HG02588 (cell line): Measurements from ENCODE around the gene TGM4.

ENCODE experiments used
- ATAC-seq: cut with Tn5 transposase; IDR thresholded peaks from one replicate; pipeline ENCODE4 v1.9.1; 2021; ENCODE audit warnings: mild to moderate bottlenecking, moderate library complexity; ENCODE audit not compliant: unreplicated experiment

The TGM4 gene

GRCh38 chr3:44877333-44877732 lies 2.9 kb downstream of the TGM4 start:
- ATAC-seq = no peak

- ATAC-seq = no peak
Measured at GRCh38 chr3:44880284-44880683, 5.9 kb downstream of the TGM4 start.

GRCh38 chr3:44883213-44883955 lies 9.0 kb downstream of the TGM4 start:
- ATAC-seq = no peak

- ATAC-seq = no peak
Measured at GRCh38 chr3:44883999-44884431, 9.6 kb downstream of the TGM4 start.

GRCh38 chr3:44885618-44886017 lies 11.2 kb downstream of the TGM4 start:
- no peak for ATAC-seq

GRCh38 chr3:44886561-44886960 lies 12.2 kb downstream of the TGM4 start:
- no peak for ATAC-seq

- ATAC-seq = no peak
Measured at GRCh38 chr3:44887101-44887500, 12.7 kb downstream of the TGM4 start.

- no peak for ATAC-seq
Measured at GRCh38 chr3:44890258-44890657, 15.8 kb downstream of the TGM4 start.

- ATAC-seq = no peak
Measured at GRCh38 chr3:44890852-44891251, 16.4 kb downstream of the TGM4 start.

GRCh38 chr3:44892689-44893088 lies 18.3 kb downstream of the TGM4 start:
- ATAC-seq = no peak

- ATAC-seq = no peak
Measured at GRCh38 chr3:44893097-44893496, 18.7 kb downstream of the TGM4 start.

GRCh38 chr3:44894485-44894884 lies 20.1 kb downstream of the TGM4 start:
- ATAC-seq = no peak

- no peak for ATAC-seq
Measured at GRCh38 chr3:44896440-44896839, 22.0 kb downstream of the TGM4 start.

GRCh38 chr3:44899683-44900367 lies 25.4 kb downstream of the TGM4 start:
- ATAC-seq = no peak

- ATAC-seq = no peak
Measured at GRCh38 chr3:44902628-44903027, 28.2 kb downstream of the TGM4 start.

GRCh38 chr3:44903314-44903713 lies 28.9 kb downstream of the TGM4 start:
- no peak for ATAC-seq

GRCh38 chr3:44903751-44904150 lies 29.3 kb downstream of the TGM4 start:
- ATAC-seq = no peak

- ATAC-seq = no peak
Measured at GRCh38 chr3:44905446-44906157, 31.2 kb downstream of the TGM4 start.

- no peak for ATAC-seq
Measured at GRCh38 chr3:44906997-44907396, 32.6 kb downstream of the TGM4 start.

- no peak for ATAC-seq
Measured at GRCh38 chr3:44907612-44908011, 33.2 kb downstream of the TGM4 start.

GRCh38 chr3:44909063-44909462 lies 34.7 kb downstream of the TGM4 start:
- no peak for ATAC-seq

GRCh38 chr3:44910693-44911092 lies 36.3 kb downstream of the TGM4 start:
- no peak for ATAC-seq
